Panc1 (cell line): ENCODE results near the gene UACA.

ENCODE experiments used
- CTCF ChIP-seq: fragments of 450-650 bp; IDR thresholded peaks from 2 replicates; pipeline ENCODE4 v1.5.1; 2017; ENCODE audit warnings: mild to moderate bottlenecking
- POLR2AphosphoS5 ChIP-seq: IDR thresholded peaks from 2 replicates; pipeline ENCODE4 v1.6.1; 2012; ENCODE audit warnings: mild to moderate bottlenecking, low read depth, low read length, moderate library complexity
- REST ChIP-seq, 2 experiments: IDR thresholded peaks; 2 replicates each; pipeline ENCODE4 v1.6.1; 2011 to 2012; ENCODE audit warnings: low read depth in 2 of 2, control low read depth in 1 of 2, low read length in 1 of 2, mild to moderate bottlenecking in 1 of 2, moderate library complexity in 1 of 2; ENCODE audit not compliant: insufficient read depth in 1 of 2
- TCF7L2 ChIP-seq: IDR thresholded peaks from 2 replicates; pipeline ENCODE4 v1.6.1; 2011; ENCODE audit warnings: mild to moderate bottlenecking, low read depth, low read length, inconsistent platforms

- TF ChIP-seq CTCF (no peak), TCF7L2 (no peak), POLR2AphosphoS5 (no peak), REST (IDR thresholded peaks at IDR 0.05; ENCODE audit: insufficient read depth in 1 of 2, low read depth in 2 of 2, low read length in 1 of 2) (no peak)
Measured at GRCh38 chr15:70627734-70628548, 135.4 kb downstream of the UACA start.
